Glutamatergic neuron (in vitro differentiated cells): ENCODE data around the gene B4GALNT4. TPM values are rescaled to one million over a fixed set of nuclear protein-coding genes. Genes with fewer than 3 reads are reported as not detected.

Experiments used
- DNase-seq: peaks from one replicate; pipeline ENCODE4 v3.0.0; 2022
- H3K27ac Mint-ChIP-seq: one replicate; pipeline ENCODE4 v1.8.0; 2020; ENCODE audit warnings: mild to moderate bottlenecking, mixed read lengths, inconsistent platforms; ENCODE audit not compliant: unreplicated experiment
- H3K27me3 Mint-ChIP-seq: one replicate; pipeline ENCODE4 v1.8.0; 2020; ENCODE audit warnings: mild to moderate bottlenecking, moderate library complexity, mixed read lengths, inconsistent platforms; ENCODE audit not compliant: unreplicated experiment
- H3K36me3 Mint-ChIP-seq: one replicate; pipeline ENCODE4 v1.8.0; 2020; ENCODE audit warnings: mild to moderate bottlenecking, mixed read lengths, inconsistent platforms; ENCODE audit not compliant: unreplicated experiment
- H3K4me1 Mint-ChIP-seq: one replicate; pipeline ENCODE4 v1.8.0; 2020; ENCODE audit warnings: mild to moderate bottlenecking, low read depth, mixed read lengths, inconsistent platforms; ENCODE audit not compliant: unreplicated experiment
- H3K4me3 Mint-ChIP-seq: one replicate; pipeline ENCODE4 v1.8.0; 2020; ENCODE audit warnings: mild to moderate bottlenecking, mixed read lengths, inconsistent platforms; ENCODE audit not compliant: unreplicated experiment
- H3K9me3 Mint-ChIP-seq: one replicate; pipeline ENCODE4 v1.8.0; 2020; ENCODE audit warnings: mild to moderate bottlenecking, moderate library complexity, mixed read lengths, inconsistent platforms; ENCODE audit not compliant: unreplicated experiment
- total RNA-seq: library from RNA; stranded (reverse); fragmentation: NEBNext Ultra II Directional; extraction: Animal tissue kit (Norgen Biotek cat#: 25700); gene quantifications from one replicate; pipeline ENCODE4 v1.2.1, GENCODE V29; 2021; ENCODE audit not compliant: unreplicated experiment
- TF ChIP-seq, protein P1 (sequence below): fragments of 200-600 bp; sonication (generic); IDR thresholded peaks from one replicate; pipeline ENCODE4 v1.5.0; 2021; ENCODE audit not compliant: partially characterized antibody, unreplicated experiment

Gene B4GALNT4
- total RNA-seq, 1 donor from 2014 or later = 418 TPM

DNA sequence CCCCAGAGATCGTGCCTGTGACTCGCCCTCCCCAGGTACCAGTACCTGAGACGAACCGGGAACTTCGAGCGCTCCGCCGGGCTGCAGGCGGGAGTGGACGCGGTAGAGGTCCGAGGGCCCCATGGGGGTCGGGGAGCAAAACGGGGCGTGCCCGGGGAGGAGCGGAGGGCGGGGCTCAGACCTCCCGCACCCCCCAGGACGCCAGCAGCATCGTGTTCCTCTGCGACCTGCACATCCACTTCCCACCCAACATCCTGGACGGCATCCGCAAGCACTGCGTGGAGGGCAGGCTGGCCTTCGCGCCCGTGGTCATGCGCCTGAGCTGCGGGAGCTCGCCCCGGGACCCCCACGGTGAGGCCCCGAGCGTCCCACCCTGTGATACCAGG, 10.8 kb downstream of the B4GALNT4 start:
- peaks cover 21% of the 10 kb centered on the region for H3K36me3 Mint-ChIP-seq
- TF ChIP-seq, protein P1, sequence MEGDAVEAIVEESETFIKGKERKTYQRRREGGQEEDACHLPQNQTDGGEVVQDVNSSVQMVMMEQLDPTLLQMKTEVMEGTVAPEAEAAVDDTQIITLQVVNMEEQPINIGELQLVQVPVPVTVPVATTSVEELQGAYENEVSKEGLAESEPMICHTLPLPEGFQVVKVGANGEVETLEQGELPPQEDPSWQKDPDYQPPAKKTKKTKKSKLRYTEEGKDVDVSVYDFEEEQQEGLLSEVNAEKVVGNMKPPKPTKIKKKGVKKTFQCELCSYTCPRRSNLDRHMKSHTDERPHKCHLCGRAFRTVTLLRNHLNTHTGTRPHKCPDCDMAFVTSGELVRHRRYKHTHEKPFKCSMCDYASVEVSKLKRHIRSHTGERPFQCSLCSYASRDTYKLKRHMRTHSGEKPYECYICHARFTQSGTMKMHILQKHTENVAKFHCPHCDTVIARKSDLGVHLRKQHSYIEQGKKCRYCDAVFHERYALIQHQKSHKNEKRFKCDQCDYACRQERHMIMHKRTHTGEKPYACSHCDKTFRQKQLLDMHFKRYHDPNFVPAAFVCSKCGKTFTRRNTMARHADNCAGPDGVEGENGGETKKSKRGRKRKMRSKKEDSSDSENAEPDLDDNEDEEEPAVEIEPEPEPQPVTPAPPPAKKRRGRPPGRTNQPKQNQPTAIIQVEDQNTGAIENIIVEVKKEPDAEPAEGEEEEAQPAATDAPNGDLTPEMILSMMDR = no peak

DNA sequence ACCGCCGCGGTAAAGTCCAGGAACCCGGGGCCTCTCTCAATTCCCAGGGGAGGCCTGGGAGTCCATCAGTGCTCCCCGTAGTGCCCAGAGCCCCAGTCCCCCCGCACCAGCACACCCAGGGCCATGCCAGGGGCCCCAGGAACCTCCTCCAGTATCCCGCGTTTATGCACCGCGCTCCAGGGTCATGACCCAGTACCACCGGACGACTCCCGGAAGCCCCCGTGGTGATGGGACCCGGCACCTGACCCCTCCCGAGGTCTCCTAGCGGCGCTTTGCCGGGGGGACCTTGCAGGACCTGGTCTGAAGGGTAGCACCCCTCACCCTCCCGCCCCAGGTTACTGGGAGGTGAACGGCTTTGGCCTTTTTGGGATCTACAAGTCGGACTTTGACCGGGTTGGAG, 11.2 kb downstream of the B4GALNT4 start:
- Mint-ChIP-seq H3K4me1 (peaks cover 5% of the 10 kb centered on the region), H3K27ac (no peak overlapping the region), H3K9me3 (peaks cover 25% of the 10 kb centered on the region), H3K4me3 (no peak overlapping the region), H3K36me3 (peaks cover 21% of the 10 kb centered on the region), H3K27me3 (peaks cover 20% of the 10 kb centered on the region)
- DNase-seq = no peak
- TF ChIP-seq, protein P1 = no peak

More for the DNA sequence above, 10.8 kb downstream of the B4GALNT4 start:
- H3K9me3 Mint-ChIP-seq = peaks cover 25% of the 10 kb centered on the region
- H3K4me1 Mint-ChIP-seq = peaks cover 5% of the 10 kb centered on the region
- H3K4me3 Mint-ChIP-seq = no peak overlapping the region
- H3K27me3 Mint-ChIP-seq = peaks cover 20% of the 10 kb centered on the region
- no peak overlapping the region for H3K27ac Mint-ChIP-seq
- DNase-seq = no peak

DNA sequence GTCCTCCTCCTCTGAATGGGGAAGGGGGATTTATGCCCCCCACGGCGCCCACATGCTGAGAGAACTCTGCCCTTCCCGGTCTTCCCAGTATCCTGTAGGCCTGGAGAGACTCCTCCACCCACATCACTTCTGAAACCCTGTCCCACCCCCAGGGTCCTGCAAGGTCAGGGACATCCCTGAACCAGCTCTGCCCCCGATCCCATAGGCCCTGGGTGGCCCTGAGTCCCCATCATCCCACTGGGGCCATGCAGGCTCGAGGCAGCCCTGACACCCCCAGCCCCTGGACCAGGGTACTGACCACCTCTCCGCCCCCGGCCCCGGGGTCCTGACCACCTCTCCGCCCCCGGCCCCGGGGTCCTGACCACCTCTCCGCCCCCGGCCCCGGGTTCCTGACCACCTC, 11.7 kb downstream of the B4GALNT4 start:
- TF ChIP-seq, protein P1 = no peak
- Mint-ChIP-seq H3K27me3 (peaks cover 20% of the 10 kb centered on the region), H3K36me3 (peaks cover 21% of the 10 kb centered on the region), H3K27ac (no peak overlapping the region), H3K9me3 (peaks cover 25% of the 10 kb centered on the region), H3K4me1 (peaks cover 5% of the 10 kb centered on the region), H3K4me3 (no peak overlapping the region)
- DNase-seq = no peak

DNA sequence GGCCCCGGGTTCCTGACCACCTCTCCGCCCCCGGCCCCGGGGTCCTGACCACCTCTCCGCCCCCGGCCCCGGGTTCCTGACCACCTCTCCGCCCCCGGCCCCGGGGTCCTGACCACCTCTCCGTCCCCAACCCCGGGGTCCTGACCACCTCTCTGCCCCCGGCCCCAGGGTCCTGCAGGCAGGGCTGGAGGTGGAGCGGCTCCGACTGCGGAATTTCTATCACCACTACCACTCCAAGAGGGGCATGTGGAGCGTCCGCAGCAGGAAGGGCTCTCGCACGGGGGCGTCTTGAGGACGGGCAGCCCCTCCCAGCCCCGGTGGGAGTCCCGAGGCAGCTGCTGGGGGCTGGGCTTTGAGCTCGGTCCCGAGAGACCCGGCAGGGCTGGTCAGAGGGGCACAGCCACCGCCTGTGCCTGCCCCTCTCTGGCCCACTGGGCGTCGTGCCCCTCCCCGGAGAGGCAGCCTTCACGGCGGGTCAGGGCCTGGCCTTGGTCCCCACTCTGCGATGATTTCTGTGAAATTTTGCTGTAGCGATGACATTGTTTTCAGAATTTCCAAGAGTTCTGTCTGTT, 12.3 kb downstream of the B4GALNT4 start:
- no peak overlapping the region for H3K27ac Mint-ChIP-seq
- peaks cover 22% of the 10 kb centered on the region for H3K36me3 Mint-ChIP-seq
- TF ChIP-seq, protein P1 = no peak
- H3K4me1 Mint-ChIP-seq = peaks cover 5% of the 10 kb centered on the region
- no peak overlapping the region for H3K4me3 Mint-ChIP-seq
- H3K27me3 Mint-ChIP-seq = peaks cover 20% of the 10 kb centered on the region
- H3K9me3 Mint-ChIP-seq = peaks cover 25% of the 10 kb centered on the region
- no peak for DNase-seq

DNA sequence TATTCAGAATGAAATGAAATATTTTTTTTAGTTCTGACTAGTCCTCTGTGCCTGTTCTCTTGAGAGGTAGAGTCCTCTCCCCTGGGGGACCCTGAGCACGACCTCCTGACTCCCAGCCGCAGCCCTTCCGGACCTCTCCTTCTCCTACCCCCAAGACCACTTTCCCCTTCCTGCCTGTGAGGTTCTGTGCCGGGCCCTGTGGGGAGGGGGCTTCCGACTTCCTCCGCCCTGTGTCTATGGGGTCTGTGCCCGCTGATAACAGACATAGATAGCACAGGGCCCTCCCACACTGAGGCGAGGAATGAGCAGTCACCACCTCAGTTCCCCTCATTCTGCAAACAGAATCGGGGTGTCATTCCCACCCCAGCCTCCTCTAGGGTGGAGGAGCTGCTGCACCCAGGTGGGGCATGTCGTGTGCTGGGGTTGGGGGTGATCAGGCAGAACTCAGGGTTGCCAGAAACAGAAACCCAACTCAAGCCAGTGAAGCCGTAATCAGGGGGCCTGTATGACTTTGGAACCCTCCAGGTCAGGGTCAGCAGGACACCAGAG, 12.9 kb downstream of the B4GALNT4 start:
- Mint-ChIP-seq H3K9me3 (peaks cover 30% of the 10 kb centered on the region), H3K27ac (peak overlapping the region; percentile 43), H3K4me1 (peaks cover 5% of the 10 kb centered on the region), H3K4me3 (no peak overlapping the region), H3K27me3 (peaks cover 20% of the 10 kb centered on the region), H3K36me3 (peaks cover 28% of the 10 kb centered on the region)
- DNase-seq = no peak
- TF ChIP-seq, protein P1 = no peak
